NB4 (cell line): Measurements from ENCODE around the gene SLC25A21.

ENCODE experiments used
- CTCF ChIP-seq: IDR thresholded peaks from one replicate; pipeline ENCODE4 v1.5.1; 2012; ENCODE audit warnings: low read depth, low read length
- MYC ChIP-seq: IDR thresholded peaks from 2 replicates; pipeline ENCODE4 v1.6.1; 2011; ENCODE audit warnings: low read depth, low read length
- POLR2A ChIP-seq: IDR thresholded peaks from 2 replicates; pipeline ENCODE4 v1.6.1; 2011; ENCODE audit warnings: mild to moderate bottlenecking; ENCODE audit not compliant: insufficient read length; ENCODE audit errors: extremely low read depth
- TF ChIP-seq, protein P1 (sequence below): IDR thresholded peaks from 2 replicates; pipeline ENCODE4 v1.6.1; 2011; ENCODE audit warnings: low read depth, low read length

DNA sequence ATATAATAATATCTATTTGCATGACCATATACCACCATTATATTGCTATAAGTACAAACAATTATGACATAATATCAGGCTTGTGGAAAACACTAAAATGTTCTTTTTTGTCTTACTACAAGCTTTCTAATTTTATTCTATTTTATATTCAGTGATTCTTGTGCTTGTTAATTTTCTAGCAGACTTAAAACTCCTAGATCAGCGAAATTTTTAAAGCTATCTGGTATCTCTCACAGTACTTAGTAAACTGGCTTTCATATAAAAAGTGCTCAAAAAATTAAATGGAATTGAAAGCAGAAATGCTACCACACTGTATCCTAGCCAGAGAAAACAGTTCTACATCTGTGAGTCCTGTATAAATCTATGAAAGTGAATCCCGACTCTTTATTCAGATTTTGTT, 405.4 kb downstream of the SLC25A21 start:
- no peak for TF ChIP-seq POLR2A
- TF ChIP-seq CTCF: no peak
- TF ChIP-seq, protein P1, sequence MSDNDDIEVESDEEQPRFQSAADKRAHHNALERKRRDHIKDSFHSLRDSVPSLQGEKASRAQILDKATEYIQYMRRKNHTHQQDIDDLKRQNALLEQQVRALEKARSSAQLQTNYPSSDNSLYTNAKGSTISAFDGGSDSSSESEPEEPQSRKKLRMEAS: no peak
- no peak for TF ChIP-seq MYC
